ENCODE data around the gene WDR41.

WDR41 gene

GRCh38 chr5:77428526-77428925, 63.6 kb downstream of the WDR41 start:
- DNase-seq (ENCODE audit: low read depth), result no peak
- no peak for TF ChIP-seq CTCF (conservative IDR thresholded peaks at IDR 0.05; ENCODE audit: low read length)
- H3K4me3 ChIP-seq (ENCODE audit: low read length), result no peak overlapping the region

GRCh38 chr5:77427998-77428397, 64.1 kb downstream of the WDR41 start:
- peak; percentile 71 for DNase-seq (ENCODE audit: low read depth)
- TF ChIP-seq CTCF (conservative IDR thresholded peaks at IDR 0.05; ENCODE audit: low read length), result no peak
- H3K4me3 ChIP-seq (ENCODE audit: low read length), result no peak overlapping the region

GRCh38 chr5:77426670-77427069, 65.4 kb downstream of the WDR41 start:
- H3K4me3 ChIP-seq (ENCODE audit: low read length), result no peak overlapping the region
- DNase-seq (ENCODE audit: low read depth), result peak; percentile 60
- TF ChIP-seq CTCF (conservative IDR thresholded peaks at IDR 0.05; ENCODE audit: low read length), result no peak

- no peak overlapping the region for H3K4me3 ChIP-seq (ENCODE audit: low read length)
- DNase-seq (ENCODE audit: low read depth), result peak; percentile 14
- TF ChIP-seq CTCF (conservative IDR thresholded peaks at IDR 0.05; ENCODE audit: low read length), result no peak
Observed at GRCh38 chr5:77425998-77426659, 66.0 kb downstream of the WDR41 start.

- H3K4me3 ChIP-seq (ENCODE audit: low read length), result no peak overlapping the region
- TF ChIP-seq CTCF (conservative IDR thresholded peaks at IDR 0.05; ENCODE audit: low read length), result no peak
- peak; percentile 37 for DNase-seq (ENCODE audit: low read depth)
Observed at GRCh38 chr5:77425420-77425819, 66.7 kb downstream of the WDR41 start.

GRCh38 chr5:77424921-77425320, 67.2 kb downstream of the WDR41 start:
- DNase-seq (ENCODE audit: low read depth), result no peak
- TF ChIP-seq CTCF (conservative IDR thresholded peaks at IDR 0.05; ENCODE audit: low read length), result no peak
- H3K4me3 ChIP-seq (ENCODE audit: low read length), result no peak overlapping the region

- TF ChIP-seq CTCF (conservative IDR thresholded peaks at IDR 0.05; ENCODE audit: low read length), result no peak
- H3K4me3 ChIP-seq (ENCODE audit: low read length), result no peak overlapping the region
- peak; percentile 91 for DNase-seq (ENCODE audit: low read depth)
Observed at GRCh38 chr5:77423022-77423750, 68.9 kb downstream of the WDR41 start.

Measured in AG10803 (cell line).